COLO829 (cell line): ENCODE results near the gene PNCK.
"Not testable (repeated sequence)": the region's sequence is repeated elsewhere in the genome, so short reads cannot be mapped to it uniquely, and the experiment has no call there.

ENCODE experiments used
- DNase-seq: peaks from one replicate; pipeline ENCODE4 v3.0.0; 2012; ENCODE audit warnings: low spot score

The PNCK gene

DNA sequence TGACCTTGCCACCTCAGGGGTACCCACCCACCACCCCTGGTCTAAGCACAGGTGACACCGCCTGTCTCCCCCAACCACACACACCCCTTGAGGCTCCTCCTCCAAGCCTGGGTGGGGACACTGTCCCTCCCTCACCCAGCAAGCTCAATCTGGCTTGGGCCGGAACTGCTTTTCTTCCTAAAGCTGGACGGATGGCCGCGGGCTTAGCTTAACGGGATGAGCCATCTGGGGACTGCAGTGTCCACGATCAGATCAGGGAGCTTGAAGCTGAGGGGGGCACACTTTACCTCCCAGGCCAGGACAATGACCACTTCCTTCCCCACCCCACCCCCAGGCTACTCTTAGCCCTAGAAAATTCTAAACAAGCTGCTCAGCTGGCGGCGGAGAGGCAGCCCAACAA lies 13.1 kb upstream of the PNCK start:
- DNase-seq, result no peak

DNA sequence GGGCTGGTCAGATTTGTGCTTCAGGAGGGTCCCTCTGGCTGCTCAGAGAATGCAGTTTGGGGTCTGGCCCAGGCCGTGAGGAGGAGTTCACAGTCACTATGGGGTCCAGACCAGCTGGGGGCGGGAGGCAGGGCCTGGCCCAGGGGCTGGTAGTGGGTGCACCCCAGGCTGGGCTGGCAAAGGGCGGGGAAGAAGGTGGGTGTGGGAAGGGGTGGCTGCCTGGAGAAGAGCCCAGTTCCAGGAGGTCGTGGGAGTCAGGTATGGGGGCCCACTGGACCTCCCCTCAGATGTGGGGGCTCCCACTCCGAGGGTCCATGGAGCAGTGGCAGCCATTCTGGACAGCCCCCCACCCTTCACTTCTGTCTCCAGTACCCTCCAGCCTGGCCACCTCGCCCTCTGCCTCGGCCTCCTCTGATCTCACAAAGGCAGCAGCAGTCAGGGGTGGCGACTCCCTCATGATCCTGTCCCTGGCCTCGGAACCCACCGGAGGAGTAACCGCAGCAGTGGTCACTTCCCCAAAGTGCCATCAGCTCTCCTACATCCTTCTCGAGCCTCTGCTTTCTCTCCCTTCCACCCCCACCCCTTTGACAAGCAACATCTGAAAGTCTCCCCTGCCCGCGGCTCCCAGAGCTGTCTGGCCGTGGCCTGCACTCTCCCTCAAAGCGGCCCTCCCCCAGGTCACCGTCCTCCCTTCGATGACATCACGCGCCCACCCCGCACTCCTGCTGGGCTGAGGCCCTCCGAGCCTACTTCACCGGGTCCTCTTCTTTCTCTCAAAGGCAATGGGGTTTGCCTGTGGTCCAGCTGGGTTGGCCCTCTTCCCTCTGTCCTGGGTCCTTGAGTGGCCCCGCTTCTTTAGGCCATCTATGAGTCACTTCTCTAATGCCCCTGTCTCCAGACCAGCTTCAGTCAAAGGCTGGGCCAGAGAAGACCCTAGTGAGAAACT lies 12.4 kb upstream of the PNCK start:
- DNase-seq, result no peak

DNA sequence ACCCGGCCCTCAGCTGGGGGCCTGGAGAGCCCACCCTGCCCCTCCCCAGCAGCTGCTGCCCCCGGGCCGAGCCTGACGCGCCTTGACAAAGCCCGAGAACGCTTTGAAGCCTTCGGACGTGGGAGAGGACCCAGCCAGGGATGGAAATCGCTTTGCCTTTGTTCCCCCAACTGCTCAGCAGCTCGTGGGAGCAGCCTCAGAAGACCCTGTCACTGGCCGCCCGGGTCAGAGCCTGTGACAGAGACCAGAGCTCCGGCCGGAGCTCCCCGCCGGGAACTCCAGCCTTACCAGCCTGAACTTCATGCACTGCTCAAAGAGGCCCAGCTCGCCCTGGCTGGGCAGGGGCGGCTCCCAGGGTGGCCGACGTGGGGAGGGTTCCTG lies 11.5 kb upstream of the PNCK start:
- no peak for DNase-seq

DNA sequence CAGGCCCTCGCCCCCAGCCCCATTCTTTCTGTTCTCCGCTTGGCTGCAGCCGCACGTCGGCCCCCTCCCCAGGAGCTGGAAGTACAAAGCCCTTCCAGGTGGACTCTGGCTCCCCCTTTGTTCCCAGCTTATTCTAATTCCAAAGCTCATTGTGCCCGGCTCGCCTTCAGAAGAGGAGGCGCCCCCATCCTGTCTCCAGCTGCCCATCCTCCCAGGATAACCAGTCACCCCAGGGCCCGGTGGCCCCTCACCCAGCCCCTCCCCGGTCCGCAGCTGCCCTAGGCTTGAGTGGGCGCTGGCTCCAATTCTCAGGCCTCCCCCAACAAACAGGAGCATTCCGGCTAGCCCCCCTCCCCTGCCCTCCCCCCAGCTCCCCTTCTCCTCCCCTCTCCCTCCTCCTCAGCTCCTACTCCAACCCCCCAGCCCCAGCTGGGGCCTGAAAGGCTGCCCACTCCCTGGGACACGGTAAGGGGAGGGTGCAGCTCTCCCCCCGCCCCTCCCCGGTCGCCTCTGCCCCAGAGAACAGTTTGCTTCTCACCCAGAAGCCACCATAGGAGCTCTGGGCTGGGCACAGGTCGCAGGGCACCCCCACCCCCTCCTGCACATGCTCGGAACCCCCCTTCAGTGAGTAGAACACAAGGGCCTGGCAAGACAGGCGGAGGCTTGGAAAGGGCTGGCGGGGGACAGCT lies 11.0 kb upstream of the PNCK start:
- DNase-seq, result no peak

DNA sequence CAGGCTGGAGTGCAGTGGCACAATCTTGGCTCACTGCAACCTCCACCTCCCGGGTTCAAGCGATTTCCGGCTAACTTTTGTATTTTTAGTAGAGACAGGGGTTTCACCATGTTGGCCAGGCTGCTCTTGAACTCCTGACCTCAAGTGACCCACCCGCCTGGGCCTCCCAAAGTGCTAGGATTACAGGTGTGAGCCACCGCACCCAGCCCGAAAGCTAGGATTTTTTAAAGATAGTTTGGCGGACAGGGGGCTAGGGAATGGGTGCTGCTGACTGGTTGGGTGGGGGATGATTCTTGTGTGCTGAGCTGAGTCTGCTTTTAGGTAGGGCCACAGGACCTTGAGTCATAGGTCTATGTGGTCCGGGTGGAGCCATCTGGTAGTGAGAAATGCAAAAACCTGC lies 9.9 kb upstream of the PNCK start:
- not testable (repeated sequence) for DNase-seq

DNA sequence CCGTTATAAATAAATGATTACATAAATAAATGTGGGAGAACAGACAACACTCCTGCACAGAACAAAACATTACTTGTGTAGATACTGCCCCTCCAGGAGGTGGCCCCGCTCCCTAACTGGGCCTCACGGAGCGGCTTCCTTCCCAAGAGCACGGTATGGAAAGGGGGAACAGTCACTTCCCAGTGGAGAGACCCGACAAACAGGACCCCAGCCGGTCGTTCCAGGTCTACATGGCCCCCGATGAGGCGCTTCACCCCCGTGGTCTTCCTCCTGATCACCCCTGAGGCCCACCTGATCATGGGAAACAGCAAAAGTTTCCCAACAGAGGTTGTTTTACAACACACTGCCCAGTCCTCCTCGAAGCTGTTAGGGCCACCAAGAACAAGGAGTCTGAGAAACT lies 7.6 kb upstream of the PNCK start:
- DNase-seq, result no peak

DNA sequence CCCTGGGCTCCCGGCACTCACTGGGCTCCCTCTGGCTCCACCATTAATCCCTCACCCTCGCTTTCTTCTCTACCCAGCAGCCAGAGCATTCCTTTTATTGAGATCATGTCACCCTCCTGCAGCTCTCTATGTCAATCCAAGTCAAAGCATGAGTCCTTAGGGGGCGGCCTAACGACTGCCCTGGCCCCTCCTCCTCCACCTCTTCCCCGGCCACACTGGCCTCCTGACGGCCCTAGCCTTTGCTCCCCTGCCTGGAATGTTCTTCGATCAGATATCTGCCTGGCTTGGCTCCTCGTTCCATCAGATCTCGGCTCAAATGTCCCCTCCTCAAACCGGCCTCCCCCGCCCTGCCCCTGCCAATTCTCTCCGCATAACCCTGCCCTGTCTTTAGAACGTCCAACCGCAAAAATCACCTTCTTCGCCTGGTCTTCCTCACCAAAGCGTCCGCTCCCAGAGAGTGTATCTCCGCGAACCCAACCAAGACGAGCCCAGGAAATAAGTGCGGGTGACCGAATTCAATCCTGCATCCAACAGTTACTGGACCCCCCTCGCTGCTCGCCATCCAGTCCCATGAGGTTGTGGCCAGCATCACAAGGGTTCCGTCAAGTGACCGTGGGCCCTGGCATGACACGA lies 722 bp upstream of the PNCK start:
- no peak for DNase-seq

DNA sequence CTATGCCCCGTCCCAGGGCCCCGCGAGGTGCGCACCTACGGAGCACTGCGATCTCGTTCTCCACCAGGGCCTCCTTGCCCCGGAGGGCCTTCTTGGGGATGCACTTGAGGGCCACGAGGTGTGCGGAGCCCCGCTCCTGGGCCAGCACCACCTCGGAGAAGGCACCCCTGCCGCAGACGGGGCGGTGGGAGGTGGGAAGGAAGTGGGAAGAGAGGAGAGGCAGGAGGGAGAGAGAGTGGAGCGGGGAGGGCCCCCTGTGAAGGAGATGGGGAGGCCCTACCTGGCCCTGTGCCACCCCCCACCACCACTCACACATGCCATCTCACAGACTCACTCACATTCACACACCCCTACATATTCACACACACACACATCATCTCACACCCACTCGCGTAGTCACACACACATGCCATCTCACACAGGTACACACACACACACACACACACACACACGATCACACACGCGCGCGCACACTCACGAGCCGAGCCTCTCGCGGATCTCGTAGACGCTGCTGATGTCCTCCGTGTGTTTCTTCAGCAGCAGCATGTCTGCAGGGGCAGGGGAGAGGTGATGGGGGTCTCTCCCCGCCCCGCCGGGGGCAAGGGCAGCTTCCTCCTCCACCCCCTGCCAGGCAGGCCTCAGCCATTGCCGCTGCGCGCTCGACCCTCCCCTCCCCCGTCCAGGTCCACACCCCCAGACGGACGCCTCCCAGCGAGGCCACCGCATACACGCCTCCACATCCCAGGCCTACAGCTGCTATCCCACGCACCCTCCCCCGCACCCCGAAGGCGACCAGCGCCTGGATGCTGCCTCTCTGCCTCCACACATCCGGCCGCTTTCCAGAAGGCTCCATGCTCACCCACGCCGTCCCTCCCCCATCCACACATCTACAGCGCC lies 834 bp downstream of the PNCK start:
- DNase-seq, result no peak

DNA sequence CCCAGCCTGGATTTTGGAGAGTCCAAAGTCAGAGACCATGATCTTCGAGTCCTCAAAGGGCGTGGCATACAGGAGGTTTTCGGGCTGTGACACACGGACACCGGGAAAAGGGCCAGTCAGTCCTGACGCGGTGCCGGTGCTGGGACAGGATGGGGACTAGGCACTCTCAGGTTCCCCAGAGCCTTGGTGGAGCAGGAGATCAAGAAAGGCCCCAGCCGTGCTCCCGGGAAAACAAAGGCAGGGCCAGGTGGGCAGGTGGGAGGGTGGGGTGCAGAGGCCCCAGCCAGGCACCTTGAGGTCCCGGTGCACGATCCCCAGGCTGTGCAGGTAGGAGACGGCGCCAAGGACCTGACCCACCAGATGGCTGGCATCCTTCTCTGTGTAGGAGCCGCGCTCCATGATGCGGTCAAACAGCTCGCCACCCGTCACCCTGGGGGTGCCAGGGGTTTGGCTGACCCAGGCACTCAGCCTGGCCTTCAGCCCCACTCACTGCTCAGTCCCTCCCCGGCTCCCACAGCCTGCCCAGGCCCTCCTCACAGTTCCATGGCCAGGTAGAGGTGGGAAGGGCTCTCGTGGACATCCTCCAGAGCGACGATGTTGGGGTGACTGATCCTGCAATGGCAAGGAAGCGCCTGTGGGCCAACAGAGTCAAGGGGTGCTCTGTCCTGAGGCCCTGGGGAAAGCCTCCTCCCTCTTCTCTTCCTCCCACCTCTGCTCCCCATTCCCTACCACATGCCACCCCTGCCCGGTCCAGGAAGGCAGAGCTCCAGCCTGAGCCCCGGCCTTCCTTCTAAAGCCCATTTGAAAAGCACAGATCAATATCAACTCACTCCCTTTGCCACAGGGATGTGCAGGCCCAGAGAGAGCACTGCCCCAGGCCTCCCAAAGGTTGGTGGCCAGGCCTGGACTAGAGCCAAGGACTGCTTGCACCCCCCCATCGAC lies 1.8 kb downstream of the PNCK start:
- no peak for DNase-seq

DNA sequence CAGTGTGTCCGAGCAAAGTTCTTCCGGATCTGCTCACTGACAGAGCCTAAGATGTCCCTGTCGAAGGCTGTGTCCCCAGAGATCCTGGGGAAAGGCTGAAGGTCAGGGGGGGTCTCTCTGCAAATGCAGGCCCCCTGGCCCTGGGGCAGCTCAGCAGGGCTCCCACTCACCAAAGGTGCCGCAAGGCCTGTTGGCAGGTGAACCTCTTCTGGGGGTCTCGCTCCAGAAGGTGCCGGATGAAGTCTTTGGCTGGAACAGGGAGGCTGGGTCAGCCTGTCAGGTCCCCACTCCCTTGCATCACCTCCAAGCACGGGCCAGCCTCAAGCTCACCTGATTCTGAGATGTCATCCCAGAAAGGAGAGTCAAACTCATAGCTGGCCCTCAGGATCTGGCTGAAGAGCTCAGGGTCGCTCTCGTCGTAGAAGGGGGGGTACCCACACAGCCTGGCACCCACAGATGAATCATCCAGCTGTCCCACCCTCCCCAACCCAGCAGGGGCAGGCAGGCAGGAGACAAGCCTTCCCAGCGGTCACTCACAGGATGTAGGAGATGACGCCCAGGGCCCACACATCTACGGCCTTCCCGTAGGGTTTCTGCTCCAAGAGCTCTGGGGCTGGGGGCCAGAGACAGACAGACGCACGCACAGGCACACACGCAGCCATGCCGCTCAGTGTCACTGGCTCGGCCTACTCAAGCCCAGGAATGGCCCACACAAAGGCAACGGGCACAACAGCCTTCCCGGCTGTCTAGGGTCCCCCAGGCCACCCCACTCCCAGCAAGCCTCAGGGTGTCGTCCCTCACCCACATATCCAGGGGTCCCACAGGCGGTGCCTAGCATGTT lies 2.6 kb downstream of the PNCK start:
- no peak for DNase-seq

DNA sequence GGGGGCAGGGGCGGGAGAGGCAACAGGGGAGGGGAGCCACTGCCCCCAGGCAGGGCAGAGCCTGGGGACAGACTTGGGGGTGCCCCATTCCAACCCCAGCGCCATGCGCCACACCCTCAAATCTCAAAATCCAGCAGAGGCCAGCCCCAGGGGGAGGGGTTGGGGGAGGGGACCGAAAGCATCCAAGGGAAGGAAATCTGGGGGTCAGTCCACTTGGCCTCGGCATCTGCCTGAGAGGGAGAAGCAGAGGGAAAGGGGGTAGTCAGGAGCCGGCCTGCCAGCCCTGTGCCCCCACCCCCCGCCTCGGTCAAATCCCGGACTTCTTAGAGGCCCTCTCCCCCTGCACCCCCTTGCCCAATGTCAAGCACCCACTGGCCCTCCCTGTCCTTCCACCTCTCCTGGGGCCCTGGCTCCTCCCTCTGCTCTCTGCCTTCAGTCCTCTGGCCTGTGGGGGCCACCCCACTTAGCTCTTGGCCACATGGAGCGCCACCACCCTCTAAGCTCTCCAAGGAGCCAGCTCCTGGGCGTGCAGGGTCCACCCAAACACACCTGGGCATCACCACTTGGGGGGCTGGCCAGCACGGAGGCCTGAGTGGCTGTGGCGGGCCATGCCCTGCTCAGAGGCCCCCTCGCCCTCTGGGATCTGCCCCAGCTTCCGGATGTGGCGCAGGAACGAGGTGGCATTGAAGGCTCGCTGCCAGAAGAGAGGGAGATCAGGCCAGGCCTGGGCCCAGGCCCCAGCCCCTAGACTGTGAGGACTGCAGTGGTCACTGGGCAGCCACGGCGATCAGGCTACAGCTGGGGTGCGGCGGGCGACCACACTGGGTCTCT lies 3.5 kb downstream of the PNCK start:
- DNase-seq, result no peak

DNA sequence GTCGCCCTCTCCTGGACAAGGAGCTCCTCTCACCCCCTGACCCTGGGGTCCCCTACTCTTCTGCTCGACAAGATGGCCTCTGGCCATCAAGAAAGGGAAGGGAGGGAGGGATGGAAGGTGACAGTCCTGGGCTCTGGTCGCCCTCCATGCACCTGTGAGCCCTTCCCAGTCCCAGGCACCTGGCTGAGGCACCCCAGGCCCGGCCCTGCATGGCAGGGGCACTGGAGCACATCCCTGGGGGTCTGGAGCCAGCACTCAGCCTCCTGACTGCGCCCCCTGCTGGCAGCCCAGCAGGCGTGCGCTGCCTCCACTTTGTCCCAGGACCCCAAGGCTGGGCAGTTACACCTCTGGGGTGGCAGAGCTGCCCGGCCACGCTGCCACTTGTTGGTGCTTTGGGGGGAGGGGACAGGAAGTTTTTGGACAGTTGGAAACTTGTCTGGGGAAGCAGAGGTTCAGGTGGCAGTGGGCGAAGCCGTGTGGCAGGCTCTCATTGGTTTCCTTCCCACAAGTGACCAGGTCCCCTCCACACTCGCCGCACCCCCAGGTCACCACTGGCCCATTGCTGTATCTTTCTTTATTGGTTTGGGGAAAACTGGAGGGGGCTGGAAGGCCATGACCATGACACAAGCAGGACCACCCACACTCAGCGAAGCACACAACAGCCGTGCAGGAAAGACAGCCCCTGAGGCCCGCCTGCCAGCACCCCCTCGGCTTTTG lies 4.3 kb downstream of the PNCK start:
- DNase-seq, result peak; percentile 43

DNA sequence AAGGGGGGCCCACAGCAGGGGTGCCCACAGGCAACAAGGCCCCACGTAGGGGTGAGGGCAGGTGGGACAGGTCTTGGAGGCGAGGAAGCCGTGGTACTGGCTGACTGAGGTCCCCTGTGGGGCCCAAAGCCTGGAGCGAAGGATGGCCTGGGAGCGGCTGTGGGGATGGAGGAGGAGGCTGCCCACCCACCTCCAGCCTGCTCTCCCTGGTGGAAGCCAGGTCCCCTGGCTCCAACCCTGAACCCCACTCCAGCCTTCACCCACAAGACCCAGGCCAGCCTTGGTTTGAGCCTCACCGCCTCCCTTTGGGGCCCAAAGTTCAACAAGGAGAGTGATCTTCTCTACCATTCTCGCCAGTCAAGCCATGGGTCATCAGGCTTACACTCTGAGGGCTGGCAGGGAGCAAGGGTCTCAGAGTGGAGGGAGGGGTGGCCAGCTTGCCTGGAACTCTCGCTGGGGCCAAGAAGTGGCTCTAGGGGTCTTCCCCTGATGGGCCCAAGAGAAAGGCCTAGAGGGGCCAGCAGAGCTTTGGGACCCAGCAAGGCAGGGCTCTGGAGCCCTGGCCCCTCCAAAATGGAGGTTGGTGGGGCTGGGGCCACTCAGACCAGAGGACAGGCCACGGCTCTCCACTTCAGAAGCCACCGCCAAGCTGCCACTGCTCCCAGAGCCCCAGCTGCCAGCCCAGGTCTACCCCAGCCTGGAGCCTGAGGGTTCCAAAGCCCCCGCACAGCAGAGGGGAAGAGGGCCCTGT lies 5.0 kb downstream of the PNCK start:
- no peak for DNase-seq

DNA sequence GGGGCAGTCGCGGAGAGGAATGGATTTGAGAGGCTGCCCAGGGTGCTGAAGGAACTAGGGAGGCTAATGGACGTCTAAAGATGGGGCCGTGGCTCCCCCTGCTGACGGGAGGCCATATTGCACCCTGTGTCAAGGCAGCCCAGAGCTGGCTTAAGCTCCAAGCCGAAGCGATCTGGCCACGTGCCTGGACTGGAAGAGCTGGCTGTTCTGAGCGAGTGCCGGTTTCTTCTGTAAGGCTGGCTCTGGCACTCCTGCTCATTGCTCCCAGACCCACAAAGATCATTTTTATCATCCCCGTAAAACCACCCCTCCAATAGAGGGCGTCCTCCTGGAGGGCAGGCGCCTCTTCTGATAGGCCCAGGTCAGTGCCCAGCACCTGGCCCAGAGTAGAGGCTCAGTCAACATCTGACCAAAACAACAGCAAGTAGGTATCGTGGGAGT lies 5.6 kb downstream of the PNCK start:
- peak; percentile 85 for DNase-seq

DNA sequence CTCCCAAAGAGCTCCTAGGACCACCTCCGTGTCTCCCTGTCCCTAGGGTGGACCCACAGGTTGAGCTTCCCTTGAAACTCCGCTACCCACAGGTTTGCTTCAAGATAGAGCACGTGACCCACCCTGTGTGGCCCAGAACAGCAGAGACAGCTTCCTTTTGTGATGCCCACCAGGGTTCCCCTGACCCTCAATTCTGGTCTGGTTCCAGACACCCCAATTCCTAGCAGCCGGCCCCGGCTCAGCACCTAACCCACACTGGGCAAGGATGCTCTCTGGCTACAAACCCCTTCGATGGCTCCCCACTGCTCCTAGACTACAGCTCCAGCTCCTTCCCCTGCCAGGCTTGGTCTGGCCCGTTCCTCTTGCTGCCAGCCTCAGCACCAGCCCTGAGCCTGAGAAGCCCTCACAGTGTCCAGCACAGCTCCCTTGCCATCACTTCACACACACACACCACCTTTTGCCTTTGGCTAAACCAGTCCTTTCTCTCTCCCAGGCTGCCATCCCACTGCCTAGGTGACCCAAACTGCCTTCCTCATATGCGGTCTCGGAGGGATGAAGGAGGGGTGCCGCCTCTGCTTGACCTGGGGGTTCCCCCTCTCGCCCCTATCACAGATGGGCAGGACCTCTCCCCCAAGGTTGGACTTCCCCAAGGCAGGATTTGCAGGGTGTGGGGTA lies 6.2 kb downstream of the PNCK start:
- DNase-seq, result no peak

DNA sequence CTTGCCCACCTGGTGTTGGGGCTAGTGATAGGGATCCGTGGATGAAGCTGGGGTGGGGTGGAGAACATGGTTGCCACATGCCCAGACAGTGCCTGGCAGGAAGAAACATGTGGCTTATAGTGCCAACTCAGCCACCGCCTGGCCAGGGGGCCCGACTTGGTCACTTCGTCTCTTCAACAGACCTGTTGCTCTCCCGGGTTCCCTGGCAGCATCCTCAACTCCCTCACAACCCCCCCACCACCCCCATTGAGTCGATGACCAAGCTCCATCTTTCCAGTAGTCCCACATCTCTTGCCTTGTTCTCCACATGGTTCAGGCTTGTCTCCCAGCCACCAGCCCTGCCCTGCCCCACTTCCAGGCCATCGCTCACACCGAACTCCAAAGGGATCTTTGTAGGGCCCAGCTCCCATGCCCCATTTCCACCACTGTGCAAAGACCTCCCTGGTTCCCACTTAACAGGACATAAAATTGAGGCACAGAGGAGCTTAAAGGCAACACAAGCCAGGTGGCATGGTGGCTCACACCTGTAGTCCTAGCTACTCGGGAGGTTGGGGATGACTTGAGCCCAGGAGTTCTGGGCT lies 7.8 kb downstream of the PNCK start:
- no peak for DNase-seq

DNA sequence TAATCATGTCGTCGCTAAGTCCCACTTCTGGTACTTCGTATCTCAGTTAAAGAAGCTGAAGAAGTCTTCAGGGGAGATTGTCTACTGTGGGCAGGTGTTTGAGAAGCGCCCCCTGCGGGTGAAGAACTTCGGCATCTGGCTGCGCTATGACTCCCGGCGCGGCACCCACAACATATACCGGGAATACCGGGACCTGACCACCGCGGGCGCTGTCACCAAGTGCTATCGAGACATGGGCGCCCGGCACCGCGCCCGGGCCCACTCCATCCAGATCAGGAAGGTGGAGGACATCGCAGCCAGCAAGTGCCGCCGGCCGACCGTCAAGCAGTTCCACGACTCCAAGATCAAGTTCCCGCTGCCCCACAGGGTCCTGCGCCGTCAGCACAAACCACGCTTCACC lies 11.3 kb downstream of the PNCK start:
- DNase-seq, result no peak
